Measurements from ENCODE around the gene PRKG1. TPM values are rescaled to one million over a fixed set of nuclear protein-coding genes. Genes with fewer than 3 reads are reported as not detected.

The PRKG1 gene
- total and polyA plus RNA-seq, 2 donors (not counting 1 experiment from before 2014, with no cell fraction given) = not detected

DNA sequence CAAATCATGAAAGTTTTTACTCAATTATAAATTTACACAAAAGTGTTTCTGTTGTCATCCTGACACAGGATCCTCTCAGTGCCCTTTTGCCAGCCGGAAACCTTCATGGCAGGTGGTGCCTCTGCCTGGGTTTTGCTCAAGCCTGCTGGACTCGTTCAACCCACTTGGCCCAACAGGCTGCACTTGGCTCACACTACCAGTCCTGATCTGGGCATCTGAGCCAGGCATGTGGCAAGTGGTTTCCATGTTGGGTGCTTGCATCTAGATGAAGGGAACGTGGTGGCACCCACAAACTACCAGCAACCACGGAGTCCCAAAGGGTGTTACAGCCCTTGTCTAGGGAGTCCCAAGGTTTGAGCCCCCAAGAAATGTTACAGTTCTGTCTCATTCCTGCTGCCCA, 787.4 kb downstream of the PRKG1 start:
- H3K4me3 ChIP-seq (ENCODE audit: control extremely low read depth in 1 of 5, extremely low read depth in 1 of 5, insufficient read depth in 1 of 5, low read depth in 2 of 5, low read length in 4 of 5) = no peak overlapping the region
- Mint-ChIP-seq H3K27me3 (no peaks in the 10 kb centered on the region), H3K9me3 (ENCODE audit: insufficient read depth) (no peaks in the 10 kb centered on the region), H3K4me3 (no peak overlapping the region), H3K27ac (no peak overlapping the region), H3K4me1 (no peaks in the 10 kb centered on the region)
- H3K27me3 ChIP-seq (replicated peaks in 1 of 4; ENCODE audit: control extremely low read depth in 1 of 4, control insufficient read depth in 3 of 4, insufficient read depth in 4 of 4, low read length in 3 of 4) = no peaks in the 10 kb centered on the region
- H3K36me3 ChIP-seq (replicated peaks in 1 of 2; ENCODE audit: control extremely low read depth in 1 of 2, control insufficient read depth in 1 of 2, extremely low read depth in 1 of 2, insufficient read depth in 2 of 2, low read length in 1 of 2) = no peaks in the 10 kb centered on the region
- H3K4me1 ChIP-seq (ENCODE audit: control insufficient read depth in 2 of 2, insufficient read depth in 2 of 2, low read length in 2 of 2) = no peaks in the 10 kb centered on the region
- H3K4me2 ChIP-seq (replicated peaks; ENCODE audit: low read depth, low read length, poor library complexity, severe bottlenecking) = no peak overlapping the region
- no peaks in the 10 kb centered on the region for H4K20me1 ChIP-seq (ENCODE audit: control insufficient read depth, insufficient read depth, low read length, poor library complexity, severe bottlenecking)
- no peak overlapping the region for H3K9ac ChIP-seq (ENCODE audit: low read length)
- H2AFZ ChIP-seq (ENCODE audit: insufficient read depth, low read depth, low read length, poor library complexity, severe bottlenecking) = no peak overlapping the region
- H3K27ac ChIP-seq (ENCODE audit: low read length in 2 of 2) = no peak overlapping the region
- no peaks in the 10 kb centered on the region for H3K9me3 ChIP-seq (ENCODE audit: control extremely low read depth in 1 of 3, control insufficient read depth in 2 of 3, insufficient read depth in 1 of 3, low read length in 2 of 3)
- no peak for ATAC-seq (ENCODE audit: low read depth)
- WGBS (ENCODE audit: insufficient coverage) = 83% methylated on average over 4 of the region's 4 CpGs
- H3K79me2 ChIP-seq (ENCODE audit: control insufficient read depth, insufficient read depth, low read length) = no peaks in the 10 kb centered on the region
- ChIA-PET POLR2A (no interaction called here), CTCF (no interaction called here)
- TF ChIP-seq, protein P1, sequence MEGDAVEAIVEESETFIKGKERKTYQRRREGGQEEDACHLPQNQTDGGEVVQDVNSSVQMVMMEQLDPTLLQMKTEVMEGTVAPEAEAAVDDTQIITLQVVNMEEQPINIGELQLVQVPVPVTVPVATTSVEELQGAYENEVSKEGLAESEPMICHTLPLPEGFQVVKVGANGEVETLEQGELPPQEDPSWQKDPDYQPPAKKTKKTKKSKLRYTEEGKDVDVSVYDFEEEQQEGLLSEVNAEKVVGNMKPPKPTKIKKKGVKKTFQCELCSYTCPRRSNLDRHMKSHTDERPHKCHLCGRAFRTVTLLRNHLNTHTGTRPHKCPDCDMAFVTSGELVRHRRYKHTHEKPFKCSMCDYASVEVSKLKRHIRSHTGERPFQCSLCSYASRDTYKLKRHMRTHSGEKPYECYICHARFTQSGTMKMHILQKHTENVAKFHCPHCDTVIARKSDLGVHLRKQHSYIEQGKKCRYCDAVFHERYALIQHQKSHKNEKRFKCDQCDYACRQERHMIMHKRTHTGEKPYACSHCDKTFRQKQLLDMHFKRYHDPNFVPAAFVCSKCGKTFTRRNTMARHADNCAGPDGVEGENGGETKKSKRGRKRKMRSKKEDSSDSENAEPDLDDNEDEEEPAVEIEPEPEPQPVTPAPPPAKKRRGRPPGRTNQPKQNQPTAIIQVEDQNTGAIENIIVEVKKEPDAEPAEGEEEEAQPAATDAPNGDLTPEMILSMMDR (IDR thresholded peaks at IDR 0.05) = no peak
- TF ChIP-seq EZH2 (IDR thresholded peaks at IDR 0.05; ENCODE audit: borderline replicate concordance, insufficient read depth, low read depth, low read length, poor library complexity, severe bottlenecking) = no peak
- no peak for DNase-seq
- intact Hi-C loops (cut with micrococcal nuclease) = no loop called here

DNA sequence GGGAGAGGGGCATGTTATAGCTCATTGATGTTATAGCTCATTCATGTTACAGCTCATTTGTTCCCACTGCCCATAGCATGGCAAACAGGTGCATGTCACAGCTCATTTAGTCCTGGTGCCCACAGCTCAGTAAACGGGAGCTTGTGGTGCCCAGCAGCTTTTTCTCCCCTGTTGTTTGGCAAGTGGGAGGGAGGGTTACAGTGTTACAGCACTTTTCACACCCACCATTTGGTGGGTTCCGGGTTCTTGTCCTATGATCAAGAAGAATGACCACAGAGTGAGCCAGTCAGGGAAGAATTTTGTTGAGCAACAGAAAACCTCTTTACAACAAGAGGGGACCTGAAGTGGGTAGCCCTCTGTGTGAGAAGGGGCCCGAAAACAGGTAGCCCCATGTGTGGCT, 787.9 kb downstream of the PRKG1 start:
- POLR2A ChIA-PET = no interaction called here

More for the DNA sequence above, 787.9 kb downstream of the PRKG1 start:
- Histone ChIP-seq H3K27me3 (replicated peaks in 1 of 4; ENCODE audit: control extremely low read depth in 1 of 4, control insufficient read depth in 3 of 4, insufficient read depth in 4 of 4, low read length in 3 of 4) (no peaks in the 10 kb centered on the region), H3K4me2 (replicated peaks; ENCODE audit: low read depth, low read length, poor library complexity, severe bottlenecking) (no peak overlapping the region), H2AFZ (ENCODE audit: insufficient read depth, low read depth, low read length, poor library complexity, severe bottlenecking) (no peak overlapping the region), H3K9ac (ENCODE audit: low read length) (no peak overlapping the region), H3K4me3 (ENCODE audit: control extremely low read depth in 1 of 5, extremely low read depth in 1 of 5, insufficient read depth in 1 of 5, low read depth in 2 of 5, low read length in 4 of 5) (no peak overlapping the region), H3K4me1 (ENCODE audit: control insufficient read depth in 2 of 2, insufficient read depth in 2 of 2, low read length in 2 of 2) (no peaks in the 10 kb centered on the region), H3K36me3 (replicated peaks in 1 of 2; ENCODE audit: control extremely low read depth in 1 of 2, control insufficient read depth in 1 of 2, extremely low read depth in 1 of 2, insufficient read depth in 2 of 2, low read length in 1 of 2) (no peaks in the 10 kb centered on the region), H3K27ac (ENCODE audit: low read length in 2 of 2) (no peak overlapping the region), H3K9me3 (ENCODE audit: control extremely low read depth in 1 of 3, control insufficient read depth in 2 of 3, insufficient read depth in 1 of 3, low read length in 2 of 3) (no peaks in the 10 kb centered on the region), H3K79me2 (ENCODE audit: control insufficient read depth, insufficient read depth, low read length) (no peaks in the 10 kb centered on the region), H4K20me1 (ENCODE audit: control insufficient read depth, insufficient read depth, low read length, poor library complexity, severe bottlenecking) (no peaks in the 10 kb centered on the region)
- no peaks in the 10 kb centered on the region for H3K27me3 Mint-ChIP-seq
- no peaks in the 10 kb centered on the region for H3K4me1 Mint-ChIP-seq
- H3K4me3 Mint-ChIP-seq = no peak overlapping the region
- H3K27ac Mint-ChIP-seq = no peak overlapping the region
- ATAC-seq (ENCODE audit: low read depth) (no peak), DNase-seq (no peak)
- WGBS (ENCODE audit: insufficient coverage) = 90% methylated on average over 2 of the region's 3 CpGs
- TF ChIP-seq EZH2 (IDR thresholded peaks at IDR 0.05; ENCODE audit: borderline replicate concordance, insufficient read depth, low read depth, low read length, poor library complexity, severe bottlenecking) = no peak
- TF ChIP-seq, protein P1 (IDR thresholded peaks at IDR 0.05) = no peak
- intact Hi-C loops (cut with micrococcal nuclease) = no loop called here
- CTCF ChIA-PET = no interaction called here
- H3K9me3 Mint-ChIP-seq (ENCODE audit: insufficient read depth) = no peaks in the 10 kb centered on the region

All from B cell (primary cell).